ENCODE results near the gene TMEM117. TPM values are rescaled to one million over a fixed set of nuclear protein-coding genes. Genes with fewer than 3 reads are reported as not detected.

Gene TMEM117
- total RNA-seq, 4 donors from 2014 or later = 13.9 to 34.1 (median 29.1) TPM

DNA sequence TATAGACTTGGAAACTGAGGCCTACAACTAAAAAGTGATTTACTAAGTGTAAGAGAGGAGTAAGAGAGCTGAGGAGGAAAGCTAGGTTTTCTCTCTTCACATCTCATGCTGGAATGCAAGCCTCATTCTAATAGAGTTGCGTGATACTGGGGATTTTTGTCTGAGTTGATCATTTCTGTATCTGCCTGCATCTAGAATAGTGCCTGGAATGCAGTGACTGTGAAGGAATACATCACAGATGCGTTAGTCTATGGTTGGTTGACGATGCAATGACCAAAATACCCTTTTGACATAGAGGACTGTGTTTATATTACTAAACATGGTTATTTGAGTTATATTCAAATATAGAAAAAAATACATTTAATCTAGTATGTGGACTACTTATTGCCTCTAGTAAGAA lies 9.2 kb upstream of the TMEM117 start:
- Histone ChIP-seq H3K4me1 (no peaks in the 10 kb centered on the region), H3K36me3 (no peaks in the 10 kb centered on the region), H3K4me3 (no peak overlapping the region), H3K27me3 (no peaks in the 10 kb centered on the region), H3K27ac (no peak overlapping the region), H3K9me3 (no peaks in the 10 kb centered on the region)
- TF ChIP-seq EP300 (IDR thresholded peaks at IDR 0.05) (no peak), POLR2AphosphoS5 (IDR thresholded peaks at IDR 0.05) (no peak), POLR2A (IDR thresholded peaks at IDR 0.05) (no peak)
- TF ChIP-seq, protein P1, sequence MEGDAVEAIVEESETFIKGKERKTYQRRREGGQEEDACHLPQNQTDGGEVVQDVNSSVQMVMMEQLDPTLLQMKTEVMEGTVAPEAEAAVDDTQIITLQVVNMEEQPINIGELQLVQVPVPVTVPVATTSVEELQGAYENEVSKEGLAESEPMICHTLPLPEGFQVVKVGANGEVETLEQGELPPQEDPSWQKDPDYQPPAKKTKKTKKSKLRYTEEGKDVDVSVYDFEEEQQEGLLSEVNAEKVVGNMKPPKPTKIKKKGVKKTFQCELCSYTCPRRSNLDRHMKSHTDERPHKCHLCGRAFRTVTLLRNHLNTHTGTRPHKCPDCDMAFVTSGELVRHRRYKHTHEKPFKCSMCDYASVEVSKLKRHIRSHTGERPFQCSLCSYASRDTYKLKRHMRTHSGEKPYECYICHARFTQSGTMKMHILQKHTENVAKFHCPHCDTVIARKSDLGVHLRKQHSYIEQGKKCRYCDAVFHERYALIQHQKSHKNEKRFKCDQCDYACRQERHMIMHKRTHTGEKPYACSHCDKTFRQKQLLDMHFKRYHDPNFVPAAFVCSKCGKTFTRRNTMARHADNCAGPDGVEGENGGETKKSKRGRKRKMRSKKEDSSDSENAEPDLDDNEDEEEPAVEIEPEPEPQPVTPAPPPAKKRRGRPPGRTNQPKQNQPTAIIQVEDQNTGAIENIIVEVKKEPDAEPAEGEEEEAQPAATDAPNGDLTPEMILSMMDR (IDR thresholded peaks at IDR 0.05) = no peak
- DNase-seq (ENCODE audit: low spot score in 2 of 2) = no peak
- 90% methylated on average over 3 of the region's 3 CpGs for WGBS

DNA sequence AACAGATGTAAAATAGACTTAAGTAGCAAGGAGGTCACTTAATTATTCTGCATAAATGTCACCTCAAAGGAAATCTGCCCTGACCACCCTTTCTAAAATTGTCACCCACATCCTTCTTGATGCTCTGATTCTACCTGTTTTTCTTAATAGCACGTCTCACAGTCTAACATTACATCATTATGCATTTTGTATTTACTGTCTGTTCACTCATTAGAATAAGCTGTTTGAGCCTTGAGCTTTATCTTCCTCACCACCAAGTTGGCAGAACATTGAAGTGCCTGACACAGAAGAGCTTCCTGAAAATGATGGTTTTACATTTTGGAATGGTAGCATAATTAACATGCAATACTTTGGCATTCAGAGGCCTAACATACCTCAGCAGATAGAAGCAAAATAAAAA lies 8.8 kb upstream of the TMEM117 start:
- H3K4me1 ChIP-seq = no peaks in the 10 kb centered on the region
- no peak overlapping the region for H3K27ac ChIP-seq
- TF ChIP-seq, protein P1 (IDR thresholded peaks at IDR 0.05) = no peak
- TF ChIP-seq POLR2AphosphoS5 (IDR thresholded peaks at IDR 0.05) = no peak
- no peak for TF ChIP-seq EP300 (IDR thresholded peaks at IDR 0.05)
- TF ChIP-seq POLR2A (IDR thresholded peaks at IDR 0.05) = no peak
- 76% methylated on average over 1 of the region's 1 CpG for WGBS
- no peak overlapping the region for H3K4me3 ChIP-seq
- H3K36me3 ChIP-seq = no peaks in the 10 kb centered on the region
- H3K27me3 ChIP-seq = no peaks in the 10 kb centered on the region
- DNase-seq (ENCODE audit: low spot score in 2 of 2) = no peak
- H3K9me3 ChIP-seq = no peaks in the 10 kb centered on the region

DNA sequence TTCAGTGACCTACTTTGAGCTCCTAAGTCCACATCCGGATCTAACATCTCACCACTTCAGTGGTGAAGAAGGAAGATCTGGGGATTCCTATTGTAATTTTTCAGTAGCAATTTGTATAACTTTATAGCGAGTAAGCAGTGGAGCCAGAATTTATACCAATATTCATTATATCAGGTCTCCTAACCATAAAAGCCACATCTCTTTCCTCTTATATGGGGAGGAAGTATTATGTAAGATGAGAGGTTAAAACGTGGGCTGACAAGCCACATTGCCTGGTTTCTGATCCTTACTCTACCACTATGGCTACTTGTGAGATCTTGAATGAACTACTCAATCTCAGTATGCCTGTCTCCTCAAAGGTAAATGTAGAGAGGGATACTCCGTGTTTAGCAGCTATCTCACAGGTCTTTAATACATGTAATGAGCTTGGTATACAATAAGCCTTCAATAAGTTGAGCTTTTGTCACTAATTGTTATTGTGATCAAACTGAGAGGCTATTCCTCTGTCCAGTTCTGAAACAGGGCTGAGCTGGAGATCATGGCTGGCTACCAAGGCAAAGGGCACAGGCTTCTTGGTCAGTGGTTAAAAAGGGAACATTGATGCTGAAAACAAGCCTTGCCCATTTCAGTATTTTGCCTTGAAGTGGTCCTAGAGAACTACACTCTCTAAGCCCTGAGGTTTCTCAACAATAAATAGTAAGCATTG lies 3.3 kb upstream of the TMEM117 start:
- DNase-seq (ENCODE audit: low spot score in 2 of 2) = no peak
- TF ChIP-seq, protein P1 (IDR thresholded peaks at IDR 0.05) = no peak
- TF ChIP-seq POLR2A (IDR thresholded peaks at IDR 0.05) (no peak), EP300 (IDR thresholded peaks at IDR 0.05) (no peak), POLR2AphosphoS5 (IDR thresholded peaks at IDR 0.05) (no peak)
- Histone ChIP-seq H3K36me3 (no peaks in the 10 kb centered on the region), H3K4me1 (peaks cover 20% of the 10 kb centered on the region), H3K27me3 (no peaks in the 10 kb centered on the region), H3K4me3 (no peak overlapping the region), H3K27ac (no peak overlapping the region), H3K9me3 (no peaks in the 10 kb centered on the region)
- 83% methylated on average over 4 of the region's 4 CpGs for WGBS

DNA sequence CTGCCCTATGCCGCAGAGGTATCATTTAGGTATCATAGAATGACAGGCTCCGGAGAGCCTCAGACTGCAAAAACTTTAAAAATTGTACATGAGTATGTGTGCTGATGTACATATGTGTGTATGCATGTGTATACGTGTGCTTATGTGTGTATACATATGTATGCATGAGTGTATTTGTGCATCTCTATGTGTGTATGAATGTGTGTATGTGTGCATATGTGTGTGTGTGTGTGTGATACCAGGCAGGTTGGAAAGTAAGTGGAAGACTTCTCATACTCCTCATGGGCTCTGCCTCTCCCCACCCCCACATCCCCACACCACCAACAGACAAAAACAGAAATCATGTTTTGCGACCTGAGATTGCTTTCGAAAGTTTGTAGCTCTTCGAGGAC lies 621 bp upstream of the TMEM117 start:
- WGBS = 40% methylated on average over 6 of the region's 6 CpGs
- Histone ChIP-seq H3K36me3 (no peaks in the 10 kb centered on the region), H3K27me3 (no peaks in the 10 kb centered on the region), H3K9me3 (no peaks in the 10 kb centered on the region), H3K4me1 (peaks cover 20% of the 10 kb centered on the region), H3K27ac (peak overlapping the region; percentile 98), H3K4me3 (peak overlapping the region; percentile 87)
- no peak for DNase-seq (ENCODE audit: low spot score in 2 of 2)
- TF ChIP-seq, protein P1 (IDR thresholded peaks at IDR 0.05) = no peak
- TF ChIP-seq EP300 (IDR thresholded peaks at IDR 0.05) (no peak), POLR2A (IDR thresholded peaks at IDR 0.05) (no peak), POLR2AphosphoS5 (IDR thresholded peaks at IDR 0.05) (no peak)

DNA sequence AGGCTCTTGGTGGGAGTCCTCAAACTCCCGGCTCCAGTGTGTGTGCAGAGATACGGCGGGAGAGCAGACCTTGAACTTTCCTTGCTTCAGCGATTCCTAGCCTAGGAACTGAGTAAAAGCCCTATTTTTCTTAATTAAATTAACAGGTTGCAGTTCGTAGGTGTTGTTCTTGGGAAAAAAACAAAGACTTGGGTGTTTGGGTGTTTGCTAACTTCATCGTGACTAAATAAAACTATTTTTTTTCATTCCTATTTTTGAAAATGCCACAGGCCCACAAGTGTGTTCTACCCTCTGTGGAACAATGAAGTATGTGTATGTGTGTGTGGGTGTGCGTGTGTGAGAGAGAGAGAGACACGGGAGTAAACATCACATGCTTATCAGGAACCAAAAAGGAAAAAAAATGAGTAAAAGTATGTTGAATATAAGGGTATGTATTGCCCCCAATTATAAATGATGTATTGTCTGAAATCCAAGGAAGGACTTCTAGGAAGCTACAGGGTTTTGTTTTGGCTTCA lies 651 bp downstream of the TMEM117 start:
- DNase-seq (ENCODE audit: low spot score in 2 of 2) = no peak
- Histone ChIP-seq H3K36me3 (no peaks in the 10 kb centered on the region), H3K27me3 (no peaks in the 10 kb centered on the region), H3K27ac (peak overlapping the region; percentile 98), H3K4me3 (peak overlapping the region; percentile 87), H3K4me1 (peaks cover 20% of the 10 kb centered on the region), H3K9me3 (no peaks in the 10 kb centered on the region)
- WGBS = 2% methylated on average over 8 of the region's 8 CpGs
- TF ChIP-seq EP300 (IDR thresholded peaks at IDR 0.05) (no peak), POLR2AphosphoS5 (IDR thresholded peaks at IDR 0.05) (no peak), POLR2A (IDR thresholded peaks at IDR 0.05) (no peak)
- TF ChIP-seq, protein P1 (IDR thresholded peaks at IDR 0.05) = no peak
